GM12892 (cell line): Measurements from ENCODE around the gene JOSD2.

Experiments
- POLR2A ChIP-seq: IDR thresholded peaks from 2 replicates; pipeline ENCODE4 v1.6.1; 2011; ENCODE audit warnings: low read depth, low read length, control low read depth
- POLR2AphosphoS5 ChIP-seq: IDR thresholded peaks from 2 replicates; pipeline ENCODE4 v1.6.1; 2011; ENCODE audit warnings: low read depth, low read length, control low read depth
- TAF1 ChIP-seq: IDR thresholded peaks from 2 replicates; pipeline ENCODE4 v1.6.1; 2011; ENCODE audit warnings: low read depth, mild to moderate bottlenecking, control low read depth, low read length, borderline replicate concordance

DNA sequence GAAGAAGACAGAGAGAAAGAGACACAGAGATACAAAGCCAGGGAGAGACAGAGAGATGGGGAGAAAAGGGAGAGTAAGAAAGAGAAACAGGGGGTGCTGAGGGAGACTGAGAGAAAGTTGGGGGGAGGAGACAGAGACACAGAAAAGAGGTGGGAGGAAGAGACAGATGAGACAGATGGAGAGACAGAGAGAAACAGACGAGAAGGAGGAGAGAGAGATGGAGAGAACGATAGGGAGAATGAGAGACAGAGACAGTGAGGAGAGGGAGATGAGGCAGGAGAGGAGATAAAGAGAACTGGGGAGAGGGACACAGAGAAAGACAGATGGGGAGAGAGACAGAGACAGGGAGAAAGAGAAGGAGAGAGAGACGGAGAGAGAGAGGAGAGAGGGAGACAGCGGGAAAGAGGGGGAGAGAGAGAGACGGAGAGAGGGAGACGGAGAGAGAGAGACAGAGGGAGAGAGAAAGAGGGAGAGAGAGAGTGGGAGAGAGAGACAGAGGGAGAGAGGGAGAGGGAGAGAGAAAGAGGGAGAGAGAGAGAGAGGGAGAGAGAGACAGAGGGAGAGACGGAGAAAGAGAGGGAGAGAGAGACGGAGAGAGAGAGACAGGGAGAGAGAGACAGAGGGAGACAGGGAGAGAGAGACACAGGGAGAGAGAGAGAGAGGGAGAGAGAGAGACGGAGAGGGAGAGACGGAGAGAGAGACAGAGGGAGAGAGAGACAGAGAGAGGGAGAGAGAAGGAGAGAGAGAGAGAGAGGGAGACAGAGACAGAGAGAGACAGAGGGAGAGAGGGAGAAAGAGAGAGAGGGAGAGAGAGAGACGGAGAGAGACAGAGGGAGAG, 12.6 kb downstream of the JOSD2 start:
- no peak for TF ChIP-seq POLR2AphosphoS5
- no peak for TF ChIP-seq POLR2A
- no peak for TF ChIP-seq TAF1
